H1 (cell line): ENCODE measurements around the gene STAM2.

Experiments
- CHD2 ChIP-seq: IDR thresholded peaks from 2 replicates; pipeline ENCODE4 v1.6.1; 2012; ENCODE audit warnings: low read length, improper control_type of control experiment
- CTCF ChIP-seq, 3 experiments: IDR thresholded peaks; 1 replicate in 2 of 3; 2 replicates in 1 of 3; pipeline versions ENCODE4 v1.5.1 to v1.6.1; 2011; ENCODE audit warnings: low read length in 3 of 3, mild to moderate bottlenecking in 3 of 3, inconsistent platforms in 2 of 3, low read depth in 1 of 3, moderate library complexity in 1 of 3; ENCODE audit not compliant: insufficient read depth in 1 of 3; ENCODE audit errors: control extremely low read depth in 1 of 3
- RFX5 ChIP-seq: IDR thresholded peaks from 2 replicates; pipeline ENCODE4 v1.6.1; 2011; ENCODE audit warnings: low read depth, low read length, improper control_type of control experiment, borderline replicate concordance
- RXRA ChIP-seq: IDR thresholded peaks from 2 replicates; pipeline ENCODE4 v1.6.1; 2011; ENCODE audit warnings: low read depth, mild to moderate bottlenecking, low read length, moderate library complexity; ENCODE audit not compliant: insufficient read depth
- SUZ12 ChIP-seq: fragments of 200-600 bp; sonication (generic); IDR thresholded peaks from 2 replicates; pipeline ENCODE4 v1.6.1; 2012; ENCODE audit warnings: mild to moderate bottlenecking, inconsistent platforms, low read length, moderate library complexity, mixed read lengths
- TCF12 ChIP-seq: IDR thresholded peaks from 2 replicates; pipeline ENCODE4 v1.6.1; 2011; ENCODE audit warnings: low read depth, mild to moderate bottlenecking, low read length
- ZNF274 ChIP-seq: IDR thresholded peaks from 2 replicates; pipeline ENCODE4 v1.7.0; 2012; ENCODE audit warnings: low read length, borderline replicate concordance; ENCODE audit errors: extremely low read depth

- TF ChIP-seq ZNF274 (no peak), TCF12 (no peak), CTCF (IDR thresholded peaks at IDR 0.05; ENCODE audit: control extremely low read depth in 1 of 3, insufficient read depth in 1 of 3, low read depth in 1 of 3, low read length in 3 of 3) (no peak), RXRA (no peak), SUZ12 (no peak), RFX5 (no peak), CHD2 (no peak)
Observed at GRCh38 chr2:152201466-152201830, 25.9 kb upstream of the STAM2 start.
